OCI-LY7 (cell line): Measurements from ENCODE around the gene ZNF692. TPM values are rescaled to one million over a fixed set of nuclear protein-coding genes. Genes with fewer than 3 reads are reported as not detected.

Experiments used
- BruUV-seq: library from RNA; stranded (reverse); fragments of 400-500 nt; replicated peaks from 2 replicates; lab custom pipeline; 2021; lab: Mats Ljungman, UMichigan
- CTCF ChIA-PET: fragments of 300-600 bp; sonication (Branson Sonifier 250); formaldehyde crosslinking; loops from one replicate; lab custom pipeline; 2022; ENCODE audit warnings: antibody characterized with exemption; ENCODE audit not compliant: unreplicated experiment; lab: Charles Lee
- POLR2A ChIA-PET: fragments of 300-600 bp; sonication (Branson Sonifier 250); formaldehyde crosslinking; loops from one replicate; lab custom pipeline; 2022; ENCODE audit warnings: antibody characterized with exemption; lab: Charles Lee
- DNase-seq: peaks from one replicate; pipeline ENCODE4 v3.0.0-alpha.2; 2015; ENCODE audit warnings: low spot score
- H2AFZ ChIP-seq: fragments of 200-600 bp; sonication (generic), shearing (Covaris generic); 2 replicates; pipeline ENCODE4 v1.6.1; 2014; ENCODE audit warnings: mild to moderate bottlenecking, antibody characterized with exemption, low read length, moderate library complexity
- H3K27ac ChIP-seq: fragments of 200-600 bp; sonication (generic); 2 replicates; pipeline ENCODE4 v1.5.1; 2014; ENCODE audit warnings: mixed run types, low read depth, mild to moderate bottlenecking, moderate library complexity, low read length, inconsistent platforms; ENCODE audit not compliant: poor library complexity, severe bottlenecking
- H3K36me3 ChIP-seq: fragments of 200-600 bp; sonication (generic); 2 replicates; pipeline ENCODE4 v1.6.1; 2014; ENCODE audit warnings: mild to moderate bottlenecking, antibody characterized with exemption, low read length, moderate library complexity, mixed read lengths; ENCODE audit not compliant: insufficient read depth
- H3K4me1 ChIP-seq: fragments of 200-600 bp; sonication (generic); 2 replicates; pipeline ENCODE4 v1.5.1; 2014; ENCODE audit warnings: mild to moderate bottlenecking, low read length; ENCODE audit not compliant: insufficient read depth, poor library complexity, severe bottlenecking
- H3K4me2 ChIP-seq: fragments of 200-600 bp; sonication (generic); 2 replicates; pipeline ENCODE4 v1.6.1; 2014; ENCODE audit warnings: mild to moderate bottlenecking, low read length
- H3K4me3 ChIP-seq: fragments of 200-600 bp; sonication (generic); 2 replicates; pipeline ENCODE4 v1.5.1; 2014; ENCODE audit warnings: mild to moderate bottlenecking, low read depth, low read length; ENCODE audit not compliant: poor library complexity, severe bottlenecking
- H3K79me2 ChIP-seq: fragments of 200-600 bp; sonication (generic); 2 replicates; pipeline ENCODE4 v1.6.1; 2016; ENCODE audit warnings: low read depth, mild to moderate bottlenecking, low read length, moderate library complexity, mixed read lengths; ENCODE audit not compliant: insufficient read depth
- H3K9me2 ChIP-seq: fragments of 200-600 bp; sonication (generic); 2 replicates; pipeline ENCODE4 v1.6.1; 2016; ENCODE audit warnings: mild to moderate bottlenecking, low read length, mixed read lengths; ENCODE audit not compliant: insufficient read depth
- H3K9me3 ChIP-seq: fragments of 200-600 bp; sonication (generic); 2 replicates; pipeline ENCODE4 v1.6.1; 2014; ENCODE audit warnings: mild to moderate bottlenecking, mixed run types, low read length, mixed read lengths
- H4K20me1 ChIP-seq: fragments of 200-600 bp; sonication (generic); 2 replicates; pipeline ENCODE4 v1.6.1; 2014; ENCODE audit warnings: mild to moderate bottlenecking, antibody characterized with exemption, low read length, moderate library complexity, mixed read lengths; ENCODE audit not compliant: insufficient read depth
- EZH2phosphoT487 ChIP-seq: fragments of 200-600 bp; sonication (generic); IDR thresholded peaks from 2 replicates; pipeline ENCODE4 v1.6.1; 2018; ENCODE audit warnings: low read depth, borderline replicate concordance, mild to moderate bottlenecking, mixed run types, antibody characterized with exemption, low read length, moderate library complexity, mixed read lengths
- intact Hi-C: fragments of 100-400 bp; cut with micrococcal nuclease; formaldehyde crosslinking; loops from one replicate; pipeline ENCODE4 v1.10.0; 2022; ENCODE audit not compliant: unreplicated experiment
- total RNA-seq, 2 experiments: library from RNA; depleted of rRNA in 1 of 2; stranded (reverse); fragments of >200 nt in 1 of 2; shearing (Covaris generic) in 1 of 2; gene quantifications; 2 replicates each; pipeline ENCODE4 v1.2.3, GENCODE V29; 2014 to 2022
- TF ChIP-seq, protein P1 (sequence below): fragments of 200-600 bp; sonication (generic); conservative IDR thresholded peaks from 2 replicates; pipeline ENCODE4 v1.5.1; 2014; ENCODE audit warnings: mild to moderate bottlenecking, antibody characterized with exemption, low read length, moderate library complexity, mixed read lengths

Gene ZNF692
- total RNA-seq, 2 experiments from 2014 or later: 65.0 to 67.4 TPM

GRCh38 chr1:248897412-248898337 is 38.8 kb upstream of the ZNF692 start:
- no peaks in the 10 kb centered on the region for H4K20me1 ChIP-seq
- H3K79me2 ChIP-seq: no peaks in the 10 kb centered on the region
- H3K9me3 ChIP-seq: no peaks in the 10 kb centered on the region
- H2AFZ ChIP-seq: no peak overlapping the region
- H3K4me1 ChIP-seq: no peaks in the 10 kb centered on the region
- H3K9me2 ChIP-seq: no peaks in the 10 kb centered on the region
- intact Hi-C loops: no loop called here
- no peak overlapping the region for H3K4me2 ChIP-seq
- no peak for DNase-seq
- no peaks in the 10 kb centered on the region for H3K36me3 ChIP-seq
- no peak overlapping the region for H3K27ac ChIP-seq
- BruUV-seq: no TSS peak
- POLR2A ChIA-PET: no interaction called here
- CTCF ChIA-PET: interaction anchor here (0.5 kb wide), 1 partner anchor 197 kb away, joined by 3 read pairs; no protein-coding TSS in a partner anchor
- TF ChIP-seq, protein P1, sequence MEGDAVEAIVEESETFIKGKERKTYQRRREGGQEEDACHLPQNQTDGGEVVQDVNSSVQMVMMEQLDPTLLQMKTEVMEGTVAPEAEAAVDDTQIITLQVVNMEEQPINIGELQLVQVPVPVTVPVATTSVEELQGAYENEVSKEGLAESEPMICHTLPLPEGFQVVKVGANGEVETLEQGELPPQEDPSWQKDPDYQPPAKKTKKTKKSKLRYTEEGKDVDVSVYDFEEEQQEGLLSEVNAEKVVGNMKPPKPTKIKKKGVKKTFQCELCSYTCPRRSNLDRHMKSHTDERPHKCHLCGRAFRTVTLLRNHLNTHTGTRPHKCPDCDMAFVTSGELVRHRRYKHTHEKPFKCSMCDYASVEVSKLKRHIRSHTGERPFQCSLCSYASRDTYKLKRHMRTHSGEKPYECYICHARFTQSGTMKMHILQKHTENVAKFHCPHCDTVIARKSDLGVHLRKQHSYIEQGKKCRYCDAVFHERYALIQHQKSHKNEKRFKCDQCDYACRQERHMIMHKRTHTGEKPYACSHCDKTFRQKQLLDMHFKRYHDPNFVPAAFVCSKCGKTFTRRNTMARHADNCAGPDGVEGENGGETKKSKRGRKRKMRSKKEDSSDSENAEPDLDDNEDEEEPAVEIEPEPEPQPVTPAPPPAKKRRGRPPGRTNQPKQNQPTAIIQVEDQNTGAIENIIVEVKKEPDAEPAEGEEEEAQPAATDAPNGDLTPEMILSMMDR: no peak
- TF ChIP-seq EZH2phosphoT487: no peak
- no peak overlapping the region for H3K4me3 ChIP-seq

- H3K79me2 ChIP-seq: no peaks in the 10 kb centered on the region
- no peaks in the 10 kb centered on the region for H3K4me1 ChIP-seq
- H2AFZ ChIP-seq: no peak overlapping the region
- no peaks in the 10 kb centered on the region for H3K9me2 ChIP-seq
- CTCF ChIA-PET: no interaction called here
- no peak overlapping the region for H3K27ac ChIP-seq
- no peak overlapping the region for H3K4me2 ChIP-seq
- TF ChIP-seq, protein P1: no peak
- TF ChIP-seq EZH2phosphoT487: no peak
- POLR2A ChIA-PET: interaction anchor here (0.7 kb wide), 1 partner anchor 21 kb away, joined by 3 read pairs; no protein-coding TSS in a partner anchor
- no TSS peak for BruUV-seq
- H3K36me3 ChIP-seq: no peaks in the 10 kb centered on the region
- DNase-seq: no peak
- no peaks in the 10 kb centered on the region for H3K9me3 ChIP-seq
- no peaks in the 10 kb centered on the region for H4K20me1 ChIP-seq
- intact Hi-C loops: no loop called here
- no peak overlapping the region for H3K4me3 ChIP-seq
Observed at GRCh38 chr1:248894837-248895236, 36.0 kb upstream of the ZNF692 start.

DNA sequence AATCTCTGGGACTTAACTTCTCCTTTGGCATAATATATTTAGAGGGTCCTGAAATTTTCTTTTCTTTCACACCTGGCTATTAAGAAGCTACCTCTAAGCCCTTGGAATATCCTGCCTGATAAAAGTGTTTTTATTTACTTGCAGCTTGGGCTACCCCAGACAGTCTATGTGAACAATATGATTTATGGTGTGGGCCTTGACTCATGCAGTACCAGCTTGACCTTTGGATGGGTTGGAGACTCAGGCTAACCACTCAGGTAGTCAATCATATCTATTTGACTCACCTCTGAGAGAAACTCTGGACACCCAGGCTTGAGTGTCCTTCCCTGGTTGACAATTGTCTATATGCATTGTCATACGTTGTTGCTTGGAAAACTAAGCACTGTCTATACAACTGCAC is 33.7 kb upstream of the ZNF692 start:
- H3K4me2 ChIP-seq: no peak overlapping the region
- TF ChIP-seq EZH2phosphoT487: no peak
- TF ChIP-seq, protein P1: no peak
- H3K79me2 ChIP-seq: no peaks in the 10 kb centered on the region
- H3K36me3 ChIP-seq: no peaks in the 10 kb centered on the region
- H2AFZ ChIP-seq: no peak overlapping the region
- intact Hi-C loops: no loop called here
- no peak overlapping the region for H3K4me3 ChIP-seq
- H3K4me1 ChIP-seq: no peaks in the 10 kb centered on the region
- no peak overlapping the region for H3K27ac ChIP-seq
- H4K20me1 ChIP-seq: no peaks in the 10 kb centered on the region
- no TSS peak for BruUV-seq
- ChIA-PET CTCF (no interaction called here), POLR2A (no interaction called here)
- H3K9me3 ChIP-seq: no peaks in the 10 kb centered on the region
- H3K9me2 ChIP-seq: no peaks in the 10 kb centered on the region
- no peak for DNase-seq
